Gastroesophageal sphincter (tissue), 3 donors: Measurements from ENCODE around the gene DNAJB6.

ENCODE experiments used
- CTCF ChIP-seq, 4 experiments: fragments of 200-600 bp in 2 of 4; fragments of 450-650 bp in 2 of 4; sonication (generic) in 1 of 4; IDR thresholded peaks; one replicate each; pipeline ENCODE4 v1.5.1; 2017 to 2019; ENCODE audit warnings: antibody characterized with exemption in 4 of 4, mild to moderate bottlenecking in 2 of 4, moderate library complexity in 2 of 4
- POLR2A ChIP-seq, 2 donors: fragments of 450-650 bp; IDR thresholded peaks; one replicate each; pipeline ENCODE4 v1.6.1; 2017; ENCODE audit warnings: antibody characterized with exemption in 2 of 2, mild to moderate bottlenecking in 2 of 2, moderate library complexity in 1 of 2

- TF ChIP-seq CTCF (IDR thresholded peaks at IDR 0.05): no peak
- TF ChIP-seq POLR2A (IDR thresholded peaks at IDR 0.05): no peak
These were observed 81.6 kb downstream of the DNAJB6 start for GRCh38 chr7:157418204-157419034.
